ENCODE measurements around the gene RNLS. TPM values are rescaled to one million over a fixed set of nuclear protein-coding genes. Genes with fewer than 3 reads are reported as not detected.

RNLS gene
- total RNA-seq, 1 experiment from 2014 or later, result not detected

DNA sequence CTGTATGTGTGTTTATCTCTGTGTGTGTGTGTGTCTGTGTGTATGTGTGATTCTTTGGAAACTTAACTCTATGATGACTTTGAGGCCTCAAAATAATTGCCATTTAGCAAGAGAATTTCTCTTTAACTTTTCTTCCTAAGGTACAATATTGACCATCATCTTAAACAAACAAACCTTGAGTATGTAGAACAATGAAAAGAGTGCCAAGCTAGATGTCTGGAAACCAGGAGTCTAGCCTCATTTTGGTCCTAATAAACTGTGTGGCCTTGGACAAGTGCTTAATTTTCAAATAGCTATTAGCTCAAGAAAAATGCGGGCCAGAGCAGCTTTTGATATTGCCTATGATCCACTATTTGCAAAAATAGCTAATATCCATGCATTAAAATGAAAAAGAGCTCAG lies 119.3 kb downstream of the RNLS start:
- no TSS peak for BruUV-seq (replicated peaks)
- Mint-ChIP-seq H3K36me3 (ENCODE audit: insufficient read depth, unreplicated experiment) (no peaks in the 10 kb centered on the region), H3K4me1 (ENCODE audit: insufficient read depth, unreplicated experiment) (peaks cover 9% of the 10 kb centered on the region), H3K4me3 (ENCODE audit: unreplicated experiment) (no peak overlapping the region), H3K9me3 (ENCODE audit: unreplicated experiment) (no peaks in the 10 kb centered on the region), H3K27me3 (ENCODE audit: insufficient read depth, unreplicated experiment) (no peaks in the 10 kb centered on the region), H3K27ac (ENCODE audit: low read depth, unreplicated experiment) (no peak overlapping the region)
- intact Hi-C loops (cut with micrococcal nuclease), result no loop called here
- POLR2A ChIA-PET, result no interaction called here
- DNase-seq (ENCODE audit: unreplicated experiment), result no peak
- TF ChIP-seq, protein P1, sequence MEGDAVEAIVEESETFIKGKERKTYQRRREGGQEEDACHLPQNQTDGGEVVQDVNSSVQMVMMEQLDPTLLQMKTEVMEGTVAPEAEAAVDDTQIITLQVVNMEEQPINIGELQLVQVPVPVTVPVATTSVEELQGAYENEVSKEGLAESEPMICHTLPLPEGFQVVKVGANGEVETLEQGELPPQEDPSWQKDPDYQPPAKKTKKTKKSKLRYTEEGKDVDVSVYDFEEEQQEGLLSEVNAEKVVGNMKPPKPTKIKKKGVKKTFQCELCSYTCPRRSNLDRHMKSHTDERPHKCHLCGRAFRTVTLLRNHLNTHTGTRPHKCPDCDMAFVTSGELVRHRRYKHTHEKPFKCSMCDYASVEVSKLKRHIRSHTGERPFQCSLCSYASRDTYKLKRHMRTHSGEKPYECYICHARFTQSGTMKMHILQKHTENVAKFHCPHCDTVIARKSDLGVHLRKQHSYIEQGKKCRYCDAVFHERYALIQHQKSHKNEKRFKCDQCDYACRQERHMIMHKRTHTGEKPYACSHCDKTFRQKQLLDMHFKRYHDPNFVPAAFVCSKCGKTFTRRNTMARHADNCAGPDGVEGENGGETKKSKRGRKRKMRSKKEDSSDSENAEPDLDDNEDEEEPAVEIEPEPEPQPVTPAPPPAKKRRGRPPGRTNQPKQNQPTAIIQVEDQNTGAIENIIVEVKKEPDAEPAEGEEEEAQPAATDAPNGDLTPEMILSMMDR (IDR thresholded peaks at IDR 0.05; ENCODE audit: unreplicated experiment), result no peak
- CTCF ChIA-PET, result interaction anchor here (0.6 to 1.0 kb wide), 2 partner anchors 91 to 226 kb away, joined by 3 to 4 read pairs; no protein-coding TSS in a partner anchor

DNA sequence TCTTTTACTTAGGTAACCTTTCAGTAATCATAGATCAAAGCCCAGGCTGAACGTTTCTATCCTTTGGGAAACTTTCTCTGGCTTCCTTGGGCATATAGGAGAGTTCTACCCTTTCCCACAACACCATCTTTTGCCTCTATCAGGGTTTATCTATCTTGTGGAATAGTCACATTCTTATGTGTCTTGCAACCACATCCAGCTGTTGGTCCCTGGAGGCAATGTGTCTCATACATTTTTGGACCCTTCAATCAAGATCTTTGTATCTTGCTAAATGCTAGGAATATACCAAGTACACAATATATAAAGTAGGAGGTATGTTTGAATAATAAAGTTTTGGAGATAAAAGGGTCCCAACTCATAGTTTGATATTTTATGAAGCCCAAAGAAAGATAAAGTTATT lies 121.7 kb downstream of the RNLS start:
- Mint-ChIP-seq H3K9me3 (ENCODE audit: unreplicated experiment) (no peaks in the 10 kb centered on the region), H3K4me3 (ENCODE audit: unreplicated experiment) (no peak overlapping the region), H3K4me1 (ENCODE audit: insufficient read depth, unreplicated experiment) (peaks cover 21% of the 10 kb centered on the region), H3K36me3 (ENCODE audit: insufficient read depth, unreplicated experiment) (peaks cover 7% of the 10 kb centered on the region), H3K27ac (ENCODE audit: low read depth, unreplicated experiment) (no peak overlapping the region), H3K27me3 (ENCODE audit: insufficient read depth, unreplicated experiment) (no peaks in the 10 kb centered on the region)
- ChIA-PET CTCF (no interaction called here), POLR2A (no interaction called here)
- no TSS peak for BruUV-seq (replicated peaks)
- DNase-seq (ENCODE audit: unreplicated experiment), result no peak
- intact Hi-C loops (cut with micrococcal nuclease), result no loop called here
- TF ChIP-seq, protein P1 (IDR thresholded peaks at IDR 0.05; ENCODE audit: unreplicated experiment), result no peak

DNA sequence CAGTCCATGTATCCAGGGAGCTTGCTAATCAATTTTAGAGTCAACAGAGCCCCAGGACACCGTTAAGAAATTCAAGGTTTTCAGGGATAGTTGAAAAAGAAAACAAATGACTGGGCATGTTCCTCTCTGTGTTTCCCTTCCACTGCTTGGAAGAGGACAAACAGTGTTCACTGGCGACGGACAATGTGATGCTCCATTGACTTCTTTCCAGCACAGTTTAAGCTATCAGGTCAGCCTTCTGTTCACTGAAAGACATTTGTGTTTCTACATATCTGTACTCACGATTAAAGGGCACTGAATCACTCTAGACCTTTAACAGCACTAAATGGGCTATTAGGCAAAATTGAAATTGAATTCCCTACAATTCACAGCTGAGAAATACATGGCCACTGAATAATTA lies 123.6 kb downstream of the RNLS start:
- ChIA-PET POLR2A (interaction anchor here (0.7 to 1.5 kb wide), 4 partner anchors 9 to 67 kb away, joined by 3 to 4 read pairs (median 4); no protein-coding TSS in a partner anchor), CTCF (no interaction called here)
- Mint-ChIP-seq H3K36me3 (ENCODE audit: insufficient read depth, unreplicated experiment) (peaks cover 7% of the 10 kb centered on the region), H3K4me3 (ENCODE audit: unreplicated experiment) (no peak overlapping the region), H3K27ac (ENCODE audit: low read depth, unreplicated experiment) (no peak overlapping the region), H3K4me1 (ENCODE audit: insufficient read depth, unreplicated experiment) (peaks cover 22% of the 10 kb centered on the region), H3K27me3 (ENCODE audit: insufficient read depth, unreplicated experiment) (no peaks in the 10 kb centered on the region), H3K9me3 (ENCODE audit: unreplicated experiment) (no peaks in the 10 kb centered on the region)
- DNase-seq (ENCODE audit: unreplicated experiment), result no peak
- intact Hi-C loops (cut with micrococcal nuclease), result no loop called here
- TF ChIP-seq, protein P1 (IDR thresholded peaks at IDR 0.05; ENCODE audit: unreplicated experiment), result no peak
- no TSS peak for BruUV-seq (replicated peaks)

DNA sequence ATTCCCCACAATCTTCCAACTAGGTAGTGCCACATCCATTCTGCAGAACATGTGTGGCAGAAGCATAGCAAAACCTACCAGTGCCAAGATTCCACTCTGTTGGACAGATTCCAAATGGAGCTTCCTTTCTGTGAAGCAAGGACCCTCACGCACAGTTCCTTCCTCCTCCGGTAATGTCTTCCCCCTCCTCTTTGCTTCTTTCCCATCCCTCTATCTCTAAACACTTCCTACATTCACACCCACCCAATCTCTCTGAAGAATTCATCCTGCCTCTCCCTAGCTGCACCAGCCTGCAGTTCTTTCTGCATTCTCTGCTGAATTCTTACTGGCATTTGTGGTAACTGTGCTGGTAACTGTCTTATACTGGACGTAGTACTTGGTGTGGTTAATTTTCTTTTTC lies 124.9 kb downstream of the RNLS start:
- H3K36me3 Mint-ChIP-seq (ENCODE audit: insufficient read depth, unreplicated experiment), result peaks cover 7% of the 10 kb centered on the region
- H3K9me3 Mint-ChIP-seq (ENCODE audit: unreplicated experiment), result no peaks in the 10 kb centered on the region
- H3K27ac Mint-ChIP-seq (ENCODE audit: low read depth, unreplicated experiment), result peak overlapping the region; percentile 77
- H3K27me3 Mint-ChIP-seq (ENCODE audit: insufficient read depth, unreplicated experiment), result no peaks in the 10 kb centered on the region
- no peak for DNase-seq (ENCODE audit: unreplicated experiment)
- POLR2A ChIA-PET, result interaction anchor here (1.2 to 1.9 kb wide), 3 partner anchors 10 to 69 kb away, joined by 4 to 7 read pairs (median 4); no protein-coding TSS in a partner anchor
- H3K4me3 Mint-ChIP-seq (ENCODE audit: unreplicated experiment), result peak overlapping the region; percentile 31
- intact Hi-C loops (cut with micrococcal nuclease), result no loop called here
- H3K4me1 Mint-ChIP-seq (ENCODE audit: insufficient read depth, unreplicated experiment), result peaks cover 22% of the 10 kb centered on the region
- BruUV-seq (replicated peaks), result no TSS peak
- CTCF ChIA-PET, result interaction anchor here (0.6 to 1.1 kb wide), 6 partner anchors 10 to 227 kb away, joined by 3 to 8 read pairs (median 4); no protein-coding TSS in a partner anchor
- TF ChIP-seq, protein P1 (IDR thresholded peaks at IDR 0.05; ENCODE audit: unreplicated experiment), result no peak
